SW 1271 (cell line): ENCODE measurements around the gene PLA2G12A.

Source experiments
- DNase-seq, 2 experiments: peaks; one replicate each; lab custom pipeline; 2025; lab: John Stamatoyannopoulos, UW

Gene PLA2G12A

DNA sequence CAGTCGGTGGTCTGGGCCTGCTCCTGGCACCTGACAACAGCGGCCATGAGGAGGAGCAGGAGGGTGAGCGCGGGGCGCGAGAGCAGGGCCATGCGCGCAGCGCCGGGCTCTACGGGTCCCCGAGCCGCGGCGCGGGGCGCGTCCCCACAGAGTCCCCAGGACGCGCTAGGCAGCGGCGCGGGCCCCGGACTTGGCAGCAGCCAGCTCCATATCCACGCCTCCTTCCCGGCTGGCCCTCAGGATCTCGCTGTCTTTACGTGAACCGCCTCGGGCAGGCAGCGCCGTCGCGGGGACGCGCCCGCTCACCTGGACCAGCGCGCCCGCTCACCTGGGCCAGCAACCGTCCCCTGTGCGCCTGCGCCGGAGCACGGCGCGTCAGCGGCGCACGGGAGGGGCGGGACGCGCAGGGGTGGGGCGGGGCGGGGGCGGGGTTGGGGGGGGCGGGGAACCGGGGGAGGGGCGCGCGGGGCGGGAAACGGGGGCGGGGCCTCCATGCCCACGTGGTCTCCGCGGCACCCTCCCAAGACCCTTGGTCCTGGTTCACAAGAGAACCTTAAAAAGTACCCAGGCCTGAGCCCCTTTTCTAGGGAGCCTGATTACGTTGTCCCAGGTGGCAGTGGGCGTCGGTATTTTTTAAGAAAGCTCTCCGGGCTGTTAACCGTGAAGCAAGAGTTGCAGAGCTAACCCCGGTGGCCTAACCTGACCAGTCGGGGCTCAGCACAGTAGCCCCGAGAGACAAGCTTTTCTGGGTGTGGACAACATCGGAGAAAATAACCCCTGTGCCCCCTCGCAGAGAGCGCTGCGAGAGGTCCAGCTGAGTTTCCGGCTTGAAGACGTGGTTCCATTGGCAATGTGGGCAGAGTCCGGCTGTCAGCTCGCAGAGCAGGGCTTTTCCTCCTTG lies at the start of gene PLA2G12A:
Gene PLA2G12A (minus strand): TSS at position 353 of the 901 bp plus-strand sequence. CDS start 261 bp downstream, at position 92.
- peak; percentile 7 to 56 for DNase-seq

DNA sequence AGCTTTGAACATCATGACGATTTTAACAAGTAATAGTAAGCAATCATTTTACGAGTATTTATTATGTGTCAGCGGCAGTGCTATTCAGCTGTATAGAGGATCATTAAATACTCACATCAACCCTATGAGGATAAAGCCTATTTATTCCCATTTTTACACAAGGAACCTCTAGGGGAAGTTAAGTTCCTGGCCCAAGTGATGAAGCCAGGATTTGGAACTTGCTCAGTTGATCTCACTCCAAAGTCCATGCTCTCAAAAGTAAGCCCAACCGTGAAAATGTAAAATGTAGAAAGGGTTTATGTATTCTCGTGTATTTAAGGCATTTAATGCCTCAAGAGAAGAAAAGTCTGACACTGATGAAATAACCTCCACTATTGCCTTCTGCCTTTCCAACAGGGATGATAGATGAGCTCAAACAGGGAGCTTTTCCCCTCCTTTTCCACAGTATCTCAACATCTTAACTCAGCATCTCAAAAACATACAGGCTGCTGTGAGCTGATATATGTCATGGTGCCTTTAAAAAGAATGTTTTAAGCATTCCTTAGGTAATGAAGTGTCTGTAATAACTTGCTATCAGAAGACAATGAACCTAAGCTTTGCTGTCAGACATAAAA lies 35.0 kb upstream of the PLA2G12A start:
- DNase-seq = no peak

GRCh38 chr4:109764376-109764775 lies 34.5 kb upstream of the PLA2G12A start:
- no peak for DNase-seq

DNA sequence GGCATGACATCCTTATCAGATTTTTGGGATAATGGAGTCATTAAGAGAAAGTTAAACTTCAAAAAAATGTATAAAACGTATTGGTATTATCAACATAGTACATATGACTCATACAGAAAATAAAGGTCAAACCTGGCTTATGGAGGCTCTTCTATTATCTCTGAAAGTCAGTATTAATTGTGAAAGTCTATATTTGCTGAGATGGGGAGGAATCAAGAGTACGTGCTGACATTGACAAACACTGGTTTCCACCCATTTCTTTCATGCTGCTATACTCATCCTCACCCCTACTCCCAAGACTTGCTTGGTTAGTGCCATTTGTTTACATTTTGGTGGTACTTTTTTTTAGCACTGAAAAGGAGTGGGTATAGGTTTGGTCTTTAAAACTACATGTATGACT lies 30.8 kb upstream of the PLA2G12A start:
- DNase-seq = no peak

DNA sequence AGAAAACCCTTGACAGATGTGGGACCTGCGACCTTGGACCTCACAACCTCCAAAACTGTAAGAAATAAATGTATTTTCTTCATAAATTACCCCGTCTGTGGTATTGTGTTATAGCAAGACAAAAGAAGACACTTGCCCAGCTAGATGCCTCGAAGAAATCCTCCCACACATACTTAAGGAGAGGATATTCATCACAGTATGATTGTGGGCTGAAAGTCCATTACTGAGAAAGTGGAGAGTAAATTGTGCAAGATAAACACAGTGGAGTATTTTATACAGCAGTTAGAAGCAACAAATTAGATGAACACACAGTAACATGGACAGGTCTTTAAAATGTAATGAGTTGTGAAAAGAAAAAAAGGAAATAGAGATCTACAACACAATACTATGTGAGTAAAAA lies 25.8 kb upstream of the PLA2G12A start:
- no peak for DNase-seq

- no peak for DNase-seq
Measured at GRCh38 chr4:109754093-109754857, 24.4 kb upstream of the PLA2G12A start.

- no peak for DNase-seq
Measured at GRCh38 chr4:109752525-109752924, 22.7 kb upstream of the PLA2G12A start.

DNA sequence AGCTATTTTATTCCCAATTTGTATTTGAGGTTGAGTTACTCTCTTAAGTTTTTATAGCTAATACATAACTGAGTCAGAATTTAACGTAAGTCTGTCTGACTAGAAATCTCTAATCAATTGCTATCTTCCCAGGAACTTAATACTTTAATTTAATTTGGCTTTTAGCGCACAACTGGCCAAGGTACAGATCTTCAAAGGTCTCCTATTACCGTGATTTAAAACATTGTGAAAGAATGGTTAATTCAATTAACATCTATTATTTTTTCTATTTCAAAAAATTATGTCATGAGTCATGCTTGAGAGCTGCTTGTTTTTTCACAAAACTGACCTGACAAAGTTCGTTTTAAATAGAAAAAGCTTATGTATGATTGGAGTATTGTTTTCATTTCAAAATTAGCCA lies 22.0 kb upstream of the PLA2G12A start:
- no peak for DNase-seq

GRCh38 chr4:109750652-109751244 lies 20.9 kb upstream of the PLA2G12A start:
- no peak for DNase-seq

GRCh38 chr4:109749388-109750082 lies 19.7 kb upstream of the PLA2G12A start:
- no peak for DNase-seq

DNA sequence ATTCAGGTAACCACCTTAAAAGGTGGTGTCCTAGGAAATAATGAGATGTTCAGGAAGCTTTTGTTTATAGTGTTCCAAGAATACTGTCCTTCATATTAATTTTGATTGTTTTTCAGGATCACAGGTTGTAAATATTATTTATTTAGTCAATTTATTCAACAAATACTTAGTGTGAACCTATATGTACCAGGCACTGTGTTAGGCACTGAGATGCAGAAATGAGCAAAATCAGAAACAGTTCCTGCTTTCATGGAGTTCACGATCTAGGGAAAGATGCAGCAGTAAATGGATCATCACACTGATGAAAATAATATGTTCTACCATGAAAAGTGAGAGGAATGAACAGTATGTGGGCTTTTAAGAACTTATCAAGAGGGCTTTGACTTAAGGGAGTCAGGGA lies 18.2 kb upstream of the PLA2G12A start:
- no peak for DNase-seq

- no peak for DNase-seq
Measured at GRCh38 chr4:109746728-109747127, 16.9 kb upstream of the PLA2G12A start.

- DNase-seq = no peak
Measured at GRCh38 chr4:109745830-109746229, 16.0 kb upstream of the PLA2G12A start.

DNA sequence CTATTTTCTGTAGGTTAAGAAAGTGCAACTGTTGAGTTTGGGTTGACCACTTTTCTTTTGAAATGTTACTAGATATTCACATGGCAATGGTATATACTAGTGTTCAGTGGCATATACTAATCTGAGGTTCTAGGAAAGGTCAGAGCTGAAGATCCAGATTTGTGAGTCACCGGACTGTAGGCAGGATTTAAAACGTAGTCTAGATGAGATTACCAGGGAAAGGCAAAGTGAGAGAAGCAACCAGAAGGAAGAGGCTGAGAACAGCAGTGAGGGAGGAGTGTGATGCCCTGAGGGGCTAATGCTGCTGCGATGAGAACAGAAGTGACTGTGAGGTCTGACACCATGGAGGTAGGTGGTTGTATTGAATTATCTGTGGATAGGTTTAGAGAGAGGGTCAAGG lies 9.7 kb upstream of the PLA2G12A start:
- no peak for DNase-seq

GRCh38 chr4:109738104-109738872 lies 8.4 kb upstream of the PLA2G12A start:
- DNase-seq = no peak

GRCh38 chr4:109735566-109736365 lies 5.9 kb upstream of the PLA2G12A start:
- DNase-seq = no peak

DNA sequence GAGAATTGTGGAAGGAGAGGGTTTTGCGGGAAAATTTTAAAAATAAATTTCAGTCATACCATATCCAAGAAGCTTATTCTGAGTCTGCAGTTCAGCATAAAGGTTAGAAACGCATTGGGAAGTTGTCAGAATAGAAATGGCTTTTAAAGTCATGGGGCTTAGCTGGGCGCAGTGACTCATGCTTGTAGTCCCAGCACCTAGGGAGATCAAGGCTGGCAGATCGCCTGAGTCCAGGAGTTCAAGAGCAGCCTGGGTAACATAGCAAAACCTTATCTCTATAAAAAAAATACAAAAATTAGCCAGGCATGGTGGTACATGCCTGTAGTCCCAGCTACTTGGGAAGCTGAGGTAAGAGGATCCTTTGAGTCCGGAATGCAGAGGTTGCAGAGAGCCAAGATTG lies 3.9 kb upstream of the PLA2G12A start:
- no peak for DNase-seq

GRCh38 chr4:109730619-109731545 lies 1.0 kb upstream of the PLA2G12A start:
- DNase-seq = no peak
